Nephron progenitor cell (in vitro differentiated cells): ENCODE results near the gene UMOD.

Experiments used
- DNase-seq: peaks from one replicate; pipeline ENCODE4 v3.0.0; 2021
- H3K27ac Mint-ChIP-seq: 2 replicates; pipeline ENCODE4 v1.8.0; 2021; ENCODE audit warnings: mild to moderate bottlenecking, moderate library complexity, mixed read lengths
- H3K27me3 Mint-ChIP-seq: 2 replicates; pipeline ENCODE4 v1.8.0; 2021; ENCODE audit warnings: mild to moderate bottlenecking, low read depth, mixed read lengths; ENCODE audit not compliant: poor library complexity
- H3K36me3 Mint-ChIP-seq: 2 replicates; pipeline ENCODE4 v1.8.0; 2021; ENCODE audit warnings: low read depth, mixed read lengths
- H3K4me1 Mint-ChIP-seq: 2 replicates; pipeline ENCODE4 v1.8.0; 2021; ENCODE audit warnings: mixed read lengths
- H3K4me3 Mint-ChIP-seq: 2 replicates; pipeline ENCODE4 v1.8.0; 2021; ENCODE audit warnings: mild to moderate bottlenecking, moderate library complexity, mixed read lengths
- H3K9me3 Mint-ChIP-seq: 2 replicates; pipeline ENCODE4 v1.8.0; 2021; ENCODE audit warnings: mild to moderate bottlenecking, moderate library complexity, mixed read lengths
- CTCF ChIP-seq: fragments of 200-600 bp; sonication (generic); IDR thresholded peaks from 2 replicates; pipeline ENCODE4 v1.5.0; 2021; ENCODE audit warnings: antibody characterized with exemption

Gene UMOD

GRCh38 chr16:20308801-20309590, 43.5 kb downstream of the UMOD start:
- H3K4me1 Mint-ChIP-seq = no peaks in the 10 kb centered on the region
- no peaks in the 10 kb centered on the region for H3K9me3 Mint-ChIP-seq
- peaks cover 2% of the 10 kb centered on the region for H3K27me3 Mint-ChIP-seq
- DNase-seq = no peak
- H3K4me3 Mint-ChIP-seq = no peak overlapping the region
- H3K36me3 Mint-ChIP-seq = no peaks in the 10 kb centered on the region
- H3K27ac Mint-ChIP-seq = no peak overlapping the region
- no peak for TF ChIP-seq CTCF

DNA sequence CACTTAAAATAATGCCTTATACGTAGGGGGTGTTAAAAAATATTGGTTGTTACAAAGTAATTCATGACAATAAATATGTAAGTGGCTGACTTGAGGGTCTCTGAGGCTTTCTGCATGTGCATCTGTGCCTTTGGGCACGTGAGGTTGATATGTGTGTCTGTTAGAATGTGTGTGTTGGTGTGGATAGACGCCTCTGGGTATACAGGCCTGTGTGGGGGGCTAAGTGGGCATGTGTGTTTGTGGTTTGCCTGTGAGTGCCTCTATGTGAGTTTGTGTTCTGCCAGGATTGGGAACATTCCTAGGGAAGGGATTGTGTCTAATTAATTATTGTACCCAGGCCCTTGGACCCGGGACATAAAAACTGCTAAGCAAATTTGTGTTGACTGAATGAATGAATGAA, 44.2 kb downstream of the UMOD start:
- no peak overlapping the region for H3K27ac Mint-ChIP-seq
- DNase-seq = no peak
- TF ChIP-seq CTCF = no peak
- peaks cover 2% of the 10 kb centered on the region for H3K27me3 Mint-ChIP-seq
- no peaks in the 10 kb centered on the region for H3K4me1 Mint-ChIP-seq
- H3K36me3 Mint-ChIP-seq = no peaks in the 10 kb centered on the region
- no peak overlapping the region for H3K4me3 Mint-ChIP-seq
- no peaks in the 10 kb centered on the region for H3K9me3 Mint-ChIP-seq

- H3K9me3 Mint-ChIP-seq = no peaks in the 10 kb centered on the region
- H3K27me3 Mint-ChIP-seq = peaks cover 2% of the 10 kb centered on the region
- H3K4me3 Mint-ChIP-seq = no peak overlapping the region
- no peaks in the 10 kb centered on the region for H3K4me1 Mint-ChIP-seq
- H3K27ac Mint-ChIP-seq = no peak overlapping the region
- no peak for TF ChIP-seq CTCF
- no peaks in the 10 kb centered on the region for H3K36me3 Mint-ChIP-seq
- no peak for DNase-seq
These were observed 44.7 kb downstream of the UMOD start for GRCh38 chr16:20307791-20308190.

GRCh38 chr16:20307240-20307671, 45.3 kb downstream of the UMOD start:
- Mint-ChIP-seq H3K36me3 (no peaks in the 10 kb centered on the region), H3K4me3 (no peak overlapping the region), H3K27me3 (peaks cover 2% of the 10 kb centered on the region), H3K4me1 (no peaks in the 10 kb centered on the region), H3K9me3 (no peaks in the 10 kb centered on the region), H3K27ac (no peak overlapping the region)
- DNase-seq = no peak
- TF ChIP-seq CTCF = no peak

DNA sequence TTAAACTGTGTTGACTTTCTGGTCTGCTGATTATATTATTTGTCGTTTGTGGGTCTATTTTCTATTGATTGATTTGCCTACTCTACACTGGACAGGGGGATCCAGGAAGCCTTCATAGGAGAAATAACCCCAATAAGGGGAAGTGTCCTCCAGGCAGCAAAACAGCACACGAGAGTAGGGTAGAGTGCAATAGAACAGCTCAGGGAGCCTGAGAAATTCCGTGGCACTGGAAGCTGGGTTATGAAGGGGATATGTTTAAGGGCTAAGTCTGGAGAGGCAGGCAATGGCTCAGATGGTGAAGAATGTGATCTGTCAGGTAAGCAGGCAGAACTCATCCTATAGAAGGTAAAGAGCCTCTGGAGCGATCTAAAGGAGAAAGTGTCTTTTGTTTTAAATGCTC, 46.1 kb downstream of the UMOD start:
- H3K4me3 Mint-ChIP-seq = no peak overlapping the region
- no peak for TF ChIP-seq CTCF
- peaks cover 8% of the 10 kb centered on the region for H3K27me3 Mint-ChIP-seq
- H3K4me1 Mint-ChIP-seq = no peaks in the 10 kb centered on the region
- H3K9me3 Mint-ChIP-seq = no peaks in the 10 kb centered on the region
- no peak for DNase-seq
- no peak overlapping the region for H3K27ac Mint-ChIP-seq
- no peaks in the 10 kb centered on the region for H3K36me3 Mint-ChIP-seq

GRCh38 chr16:20303012-20303411, 49.5 kb downstream of the UMOD start:
- H3K4me1 Mint-ChIP-seq = no peaks in the 10 kb centered on the region
- peaks cover 12% of the 10 kb centered on the region for H3K27me3 Mint-ChIP-seq
- DNase-seq = no peak
- H3K27ac Mint-ChIP-seq = no peak overlapping the region
- no peaks in the 10 kb centered on the region for H3K9me3 Mint-ChIP-seq
- no peak overlapping the region for H3K4me3 Mint-ChIP-seq
- no peak for TF ChIP-seq CTCF
- no peaks in the 10 kb centered on the region for H3K36me3 Mint-ChIP-seq
